ENCODE results near the gene TMEM238. TPM values are rescaled to one million over a fixed set of nuclear protein-coding genes. Genes with fewer than 3 reads are reported as not detected.

The TMEM238 gene
- total and polyA plus RNA-seq, 10 of the 15 experiments (the other 5 are each of a cell fraction or from before 2014, with no cell fraction given), result 0.05 to 16.9 (median 0.58) TPM; not detected in 1

GRCh38 chr19:55389386-55390317 is 5.6 kb upstream of the TMEM238 start:
- ChIA-PET RAD21 (ENCODE audit: unreplicated experiment) (interaction anchor here (0.9 kb wide), 1 partner anchor 16 kb away, joined by 3 read pairs; no protein-coding TSS in a partner anchor), POLR2A (interaction anchor here (0.6 to 1.6 kb wide), 4 partner anchors 12 to 135 kb away, joined by 3 to 4 read pairs (median 4); no protein-coding TSS in a partner anchor), SMC1A (ENCODE audit: uncharacterized antibody, unreplicated experiment) (interaction anchor here (0.7 kb wide), 1 partner anchor 87 kb away, joined by 3 read pairs; the partner anchor contains the start of gene ZNF628), CTCF (no interaction called here)
- H3K9ac ChIP-seq (ENCODE audit: control insufficient read depth, insufficient read depth, low read length), result no peak overlapping the region
- DNase-seq (ENCODE audit: low read depth, low spot score), result no peak
- BruUV-seq (replicated peaks), result no TSS peak
- peaks cover 14% of the 10 kb centered on the region for H4K20me1 ChIP-seq (ENCODE audit: control insufficient read depth, insufficient read depth)
- H3K4me1 ChIP-seq (ENCODE audit: control insufficient read depth, insufficient read depth, low read length), result peaks cover 19% of the 10 kb centered on the region
- TF ChIP-seq CREM (IDR thresholded peaks at IDR 0.05; ENCODE audit: low read depth) (no peak), POLR2AphosphoS2 (IDR thresholded peaks at IDR 0.05; ENCODE audit: low read depth, low read length) (peak; percentile 68; the same call in 1 of the 2 replicates), MXI1 (IDR thresholded peaks at IDR 0.05; ENCODE audit: low read depth, low read length) (no peak), POLR2A (IDR thresholded peaks at IDR 0.05; ENCODE audit: low read depth, low read length) (peak; percentile 64), ZNF622 (IDR thresholded peaks at IDR 0.05) (no peak), POLR2AphosphoS5 (IDR thresholded peaks at IDR 0.05; ENCODE audit: low read length) (peak; percentile 28; the same call in 1 of the 2 replicates)
- no peak overlapping the region for H2AFZ ChIP-seq (ENCODE audit: control insufficient read depth, low read depth, low read length)
- no peaks in the 10 kb centered on the region for H3K9me3 ChIP-seq (replicated peaks; ENCODE audit: control insufficient read depth, insufficient read depth, low read length)
- 79% methylated on average over 21 of the region's 21 CpGs for WGBS (ENCODE audit: insufficient coverage, insufficient replicate concordance, low lambda C conversion rate, missing lambda C conversion rate)
- intact Hi-C loops (cut with micrococcal nuclease; ENCODE audit: unreplicated experiment), result loop anchor here (10.0 kb wide), 2 partner anchors 135 to 775 kb away; partner anchors contain the start of gene PPP6R1
- FAIRE-seq, result no peak
- no peak for ATAC-seq
- no peaks in the 10 kb centered on the region for H3K27me3 ChIP-seq (replicated peaks in 1 of 2; ENCODE audit: control insufficient read depth in 2 of 2, insufficient read depth in 2 of 2, low read length in 1 of 2)
- H3K79me2 ChIP-seq (ENCODE audit: control insufficient read depth, insufficient read depth, low read length), result peaks cover 33% of the 10 kb centered on the region
- in situ Hi-C loops (cut with MboI), result no loop called here
- no peak overlapping the region; the same call in 1 of the 2 replicates for H3K4me2 ChIP-seq (ENCODE audit: control insufficient read depth, insufficient read depth)
- H3K36me3 ChIP-seq (ENCODE audit: control insufficient read depth in 2 of 2, insufficient read depth in 2 of 2, low read length in 1 of 2), result peaks cover 19 to 23% of the 10 kb centered on the region in 2 experiments; a peak in 3 of 4 replicates
- no peak overlapping the region for H3K27ac ChIP-seq (ENCODE audit: control insufficient read depth, insufficient read depth)
- no peak overlapping the region for H3K4me3 ChIP-seq
